ENCODE measurements around the gene PITPNM1. TPM values are rescaled to one million over a fixed set of nuclear protein-coding genes. Genes with fewer than 3 reads are reported as not detected.

The PITPNM1 gene
- total RNA-seq, 2 donors from 2014 or later, result 10.7 to 30.7 TPM

GRCh38 chr11:67544616-67545242, 39.6 kb upstream of the PITPNM1 start:
- Histone ChIP-seq H3K27ac (peak overlapping the region in 1 of 2 donors; percentile 61), H3K36me3 (no peaks in the 10 kb centered on the region), H3K4me1 (peaks cover 0 to 11% of the 10 kb centered on the region in 2 donors), H3K9me3 (no peaks in the 10 kb centered on the region), H3K4me3 (no peak overlapping the region), H3K27me3 (no peaks in the 10 kb centered on the region)
- no peak for DNase-seq (ENCODE audit: low spot score)
- no peak for TF ChIP-seq CTCF (IDR thresholded peaks at IDR 0.05)

- no peak overlapping the region for H3K27ac ChIP-seq
- H3K4me1 ChIP-seq, result peaks cover 0 to 11% of the 10 kb centered on the region in 2 donors
- no peak for DNase-seq (ENCODE audit: low spot score)
- TF ChIP-seq CTCF (IDR thresholded peaks at IDR 0.05), result no peak
- no peaks in the 10 kb centered on the region for H3K36me3 ChIP-seq
- H3K4me3 ChIP-seq, result no peak overlapping the region
- H3K9me3 ChIP-seq, result no peaks in the 10 kb centered on the region
- H3K27me3 ChIP-seq, result no peaks in the 10 kb centered on the region
Observed at GRCh38 chr11:67543585-67543984, 38.4 kb upstream of the PITPNM1 start.

- Histone ChIP-seq H3K27ac (no peak overlapping the region), H3K9me3 (no peaks in the 10 kb centered on the region), H3K4me1 (peaks cover 0 to 11% of the 10 kb centered on the region in 2 donors), H3K36me3 (no peaks in the 10 kb centered on the region), H3K27me3 (no peaks in the 10 kb centered on the region), H3K4me3 (no peak overlapping the region)
- no peak for DNase-seq (ENCODE audit: low spot score)
- TF ChIP-seq CTCF (IDR thresholded peaks at IDR 0.05), result no peak
Observed at GRCh38 chr11:67542971-67543370, 37.8 kb upstream of the PITPNM1 start.

GRCh38 chr11:67542169-67542568, 37.0 kb upstream of the PITPNM1 start:
- Histone ChIP-seq H3K9me3 (no peaks in the 10 kb centered on the region), H3K27me3 (no peaks in the 10 kb centered on the region), H3K4me3 (no peak overlapping the region), H3K27ac (no peak overlapping the region), H3K4me1 (peaks cover 0 to 11% of the 10 kb centered on the region in 2 donors), H3K36me3 (no peaks in the 10 kb centered on the region)
- no peak for DNase-seq (ENCODE audit: low spot score)
- no peak for TF ChIP-seq CTCF (IDR thresholded peaks at IDR 0.05)

GRCh38 chr11:67541198-67541597, 36.0 kb upstream of the PITPNM1 start:
- H3K27ac ChIP-seq, result no peak overlapping the region
- H3K9me3 ChIP-seq, result no peaks in the 10 kb centered on the region
- H3K27me3 ChIP-seq, result no peaks in the 10 kb centered on the region
- H3K36me3 ChIP-seq, result no peaks in the 10 kb centered on the region
- H3K4me1 ChIP-seq, result peaks cover 0 to 11% of the 10 kb centered on the region in 2 donors
- DNase-seq (ENCODE audit: low spot score), result no peak
- no peak overlapping the region for H3K4me3 ChIP-seq
- no peak for TF ChIP-seq CTCF (IDR thresholded peaks at IDR 0.05)

GRCh38 chr11:67539550-67539949, 34.4 kb upstream of the PITPNM1 start:
- Histone ChIP-seq H3K27ac (no peak overlapping the region), H3K4me1 (peaks cover 0 to 1% of the 10 kb centered on the region in 2 donors), H3K27me3 (no peaks in the 10 kb centered on the region), H3K4me3 (no peak overlapping the region), H3K36me3 (no peaks in the 10 kb centered on the region), H3K9me3 (peaks cover 0 to 3% of the 10 kb centered on the region in 2 donors)
- no peak for DNase-seq (ENCODE audit: low spot score)
- no peak for TF ChIP-seq CTCF (IDR thresholded peaks at IDR 0.05)

Measured in right atrium auricular region (tissue), 2 donors.